A549 (cell line): ENCODE measurements around the gene SLC2A6. TPM values are rescaled to one million over a fixed set of nuclear protein-coding genes. Genes with fewer than 3 reads are reported as not detected.

ENCODE experiments used
- ATAC-seq, 2 experiments: fragments of 200-7000 bp in 1 of 2; fragments of >200 bp in 1 of 2; cut with Nextera tagmentation in 1 of 2; cut with Tn5 transposase in 1 of 2; 3 replicates each; pipeline versions ENCODE4 v1.8.0 to v1.9.1; 2018 to 2020; ENCODE audit warnings: mild to moderate bottlenecking in 1 of 2, moderate library complexity in 1 of 2
- CTCF ChIA-PET: fragments of 300-600 bp; sonication (Branson Sonifier 250); formaldehyde crosslinking; extraction: SDS; loops from one replicate; lab custom pipeline; 2021; ENCODE audit warnings: antibody characterized with exemption, inconsistent platforms; lab: Yijun Ruan, JAX
- POLR2A ChIA-PET: fragments of 350-600 bp; formaldehyde crosslinking; extraction: SDS; loops from one replicate; lab custom pipeline; 2021; ENCODE audit warnings: antibody characterized with exemption, inconsistent platforms; lab: Yijun Ruan, JAX
- DNase-seq, 2 experiments: peaks; one replicate each; pipeline versions ENCODE4 v3.0.0 to v3.0.0-alpha.2; 2011 to 2016; ENCODE audit warnings: low read depth in 1 of 2, low spot score in 1 of 2
- FAIRE-seq: peaks from 2 replicates; lab custom pipeline; 2011; peaks lifted over from hg19 to GRCh38; lab: Jason Lieb, UNC
- H3K27ac ChIP-seq, 2 experiments: fragments of >200 bp; sonication (Bioruptor Twin); formaldehyde crosslinking; 3 replicates each; pipeline ENCODE4 v1.5.1; 2016 to 2017
- H3K4me1 ChIP-seq: fragments of >200 bp; sonication (Bioruptor Twin); formaldehyde crosslinking; 3 replicates; pipeline ENCODE4 v1.6.1; 2016
- H3K4me2 ChIP-seq: fragments of >200 bp; sonication (Bioruptor Twin); formaldehyde crosslinking; 3 replicates; pipeline ENCODE4 v1.6.1; 2016
- H3K4me3 ChIP-seq: fragments of >200 bp; sonication (Bioruptor Twin); formaldehyde crosslinking; 3 replicates; pipeline ENCODE4 v1.5.1; 2016
- H3K9me3 ChIP-seq: fragments of >200 bp; sonication (Bioruptor Twin); formaldehyde crosslinking; 3 replicates; pipeline ENCODE4 v1.6.1; 2016
- CBX8 ChIP-seq: fragments of 200-600 bp; sonication (generic); IDR thresholded peaks from 2 replicates; pipeline ENCODE4 v1.6.1; 2016
- CHD2 ChIP-seq: fragments of 150-350 bp; IDR thresholded peaks from 2 replicates; pipeline ENCODE4 v1.6.1; 2014; ENCODE audit warnings: low read length; ENCODE audit not compliant: partially characterized antibody
- CHD4 ChIP-seq: fragments of 200-600 bp; sonication (generic); IDR thresholded peaks from 2 replicates; pipeline ENCODE4 v1.6.1; 2016; ENCODE audit warnings: antibody characterized with exemption, mild to moderate bottlenecking, borderline replicate concordance
- EHF ChIP-seq: fragments of 250-450 bp; sonication (Bioruptor Pico); IDR thresholded peaks from 2 replicates; pipeline ENCODE4 v1.5.0; 2020; ENCODE audit warnings: mild to moderate bottlenecking
- FOSL2 ChIP-seq, 2 experiments: fragments of 450-650 bp in 1 of 2; fragments of >200 bp in 1 of 2; sonication (Bioruptor Twin) in 1 of 2; formaldehyde crosslinking; IDR thresholded peaks; 2 replicates each; pipeline versions ENCODE4 v1.5.0 to v1.6.1; 2016 to 2020; ENCODE audit warnings: mild to moderate bottlenecking in 1 of 2, moderate library complexity in 1 of 2
- FOXS1 ChIP-seq: fragments of 250-450 bp; sonication (Bioruptor Pico); IDR thresholded peaks from 2 replicates; pipeline ENCODE4 v1.5.0; 2020; ENCODE audit warnings: mild to moderate bottlenecking, moderate library complexity
- HEYL ChIP-seq: fragments of 250-450 bp; sonication (Bioruptor Pico); IDR thresholded peaks from 2 replicates; pipeline ENCODE4 v1.8.0; 2021; ENCODE audit warnings: mild to moderate bottlenecking, moderate library complexity
- HOXB5 ChIP-seq: fragments of 250-450 bp; sonication (Bioruptor Pico); IDR thresholded peaks from 2 replicates; pipeline ENCODE4 v1.5.0; 2020; ENCODE audit warnings: mild to moderate bottlenecking, moderate library complexity
- JUN ChIP-seq, 2 experiments: fragments of >200 bp; sonication (Bioruptor Twin); formaldehyde crosslinking; IDR thresholded peaks; 2 replicates in 1 of 2; 3 replicates in 1 of 2; pipeline ENCODE4 v1.6.1; 2016 to 2017
- JUNB ChIP-seq: fragments of >200 bp; sonication (Bioruptor Twin); formaldehyde crosslinking; IDR thresholded peaks from 2 replicates; pipeline ENCODE4 v1.6.1; 2016
- MYC ChIP-seq: IDR thresholded peaks from 2 replicates; pipeline ENCODE4 v1.6.1; 2012; ENCODE audit warnings: mild to moderate bottlenecking, inconsistent platforms, low read length, improper control_type of control experiment, borderline replicate concordance
- PHF8 ChIP-seq: fragments of 200-600 bp; sonication (generic); IDR thresholded peaks from 2 replicates; pipeline ENCODE4 v1.6.1; 2016; ENCODE audit warnings: low read depth, mild to moderate bottlenecking, antibody characterized with exemption, moderate library complexity, borderline replicate concordance
- POLR2A ChIP-seq: IDR thresholded peaks from 2 replicates; pipeline ENCODE4 v1.6.1; 2012; ENCODE audit warnings: mild to moderate bottlenecking, low read length
- POLR2AphosphoS2 ChIP-seq: conservative IDR thresholded peaks from 2 replicates; pipeline ENCODE4 v1.6.1; 2012; ENCODE audit warnings: low read length, improper control_type of control experiment, inconsistent platforms
- RAD21 ChIP-seq, 2 experiments: fragments of >200 bp in 1 of 2; sonication (Bioruptor Twin) in 1 of 2; formaldehyde crosslinking in 1 of 2; IDR thresholded peaks in 1 of 2; conservative IDR thresholded peaks in 1 of 2; 2 replicates in 1 of 2; 3 replicates in 1 of 2; pipeline ENCODE4 v1.6.1; 2012 to 2018; ENCODE audit warnings: inconsistent platforms in 1 of 2
- RARB ChIP-seq: fragments of 250-450 bp; sonication (Bioruptor Pico); IDR thresholded peaks from 2 replicates; pipeline ENCODE4 v1.8.0; 2021; ENCODE audit warnings: mild to moderate bottlenecking, moderate library complexity
- SMC3 ChIP-seq: fragments of >200 bp; sonication (Bioruptor Twin); formaldehyde crosslinking; IDR thresholded peaks from 3 replicates; pipeline ENCODE4 v1.6.1; 2018; ENCODE audit warnings: inconsistent platforms
- SREBF2 ChIP-seq: fragments of 450-650 bp; IDR thresholded peaks from 2 replicates; pipeline ENCODE4 v1.6.1; 2014; ENCODE audit warnings: mild to moderate bottlenecking, moderate library complexity
- TP53 ChIP-seq: fragments of 250-450 bp; sonication (Bioruptor Pico); IDR thresholded peaks from 2 replicates; pipeline ENCODE4 v1.5.0; 2021; ENCODE audit warnings: mild to moderate bottlenecking, moderate library complexity
- ZC3H11A ChIP-seq: fragments of 450-650 bp; IDR thresholded peaks from 2 replicates; pipeline ENCODE4 v1.6.1; 2014; ENCODE audit warnings: antibody characterized with exemption, mild to moderate bottlenecking
- WGBS: methylation state at CpG from one replicate; pipeline ENCODE4 v1.1.6; 2017; ENCODE audit errors: missing lambda C conversion rate; 5-methylcytosine and 5-hydroxymethylcytosine counted together
- polyA plus RNA-seq, 4 experiments: library from polyadenylated mRNA; depleted of rRNA in 3 of 4; stranded (reverse); fragments of >200 nt; fragmentation: RNase III in 1 of 4; extraction: RNeasy Plus Mini Kit Qiagen cat#74134 plus additional on column Dnase treatment in 1 of 4; gene quantifications; 2 replicates in 3 of 4; 3 replicates in 1 of 4; pipeline ENCODE4 v1.2.3, GENCODE V29; 2011 to 2017
- TF ChIP-seq, protein P1 (sequence below): fragments of >200 bp; sonication (Bioruptor Twin); formaldehyde crosslinking; IDR thresholded peaks from 3 replicates; pipeline ENCODE4 v1.6.1; 2016
- TF ChIP-seq, protein P2 (sequence below): fragments of 150-350 bp; IDR thresholded peaks from 2 replicates; pipeline ENCODE4 v1.6.1; 2014; ENCODE audit warnings: low read depth, mild to moderate bottlenecking, low read length
- TF ChIP-seq, protein P3 (sequence below): IDR thresholded peaks from 2 replicates; pipeline ENCODE4 v1.6.1; 2012
- TF ChIP-seq, protein P4 (sequence below): fragments of 250-450 bp; sonication (Bioruptor Pico); IDR thresholded peaks from 2 replicates; pipeline ENCODE4 v1.5.0; 2020; ENCODE audit warnings: low read depth, mild to moderate bottlenecking, moderate library complexity
- TF ChIP-seq, protein P5 (sequence below): fragments of 200-600 bp; sonication (generic); IDR thresholded peaks from 2 replicates; pipeline ENCODE4 v1.6.1; 2016; ENCODE audit warnings: antibody characterized with exemption, mild to moderate bottlenecking, moderate library complexity

The SLC2A6 gene
- polyA plus RNA-seq, 2 of the 4 experiments (the other 2 are of a cell fraction), result 3.7 to 20.5 TPM

DNA sequence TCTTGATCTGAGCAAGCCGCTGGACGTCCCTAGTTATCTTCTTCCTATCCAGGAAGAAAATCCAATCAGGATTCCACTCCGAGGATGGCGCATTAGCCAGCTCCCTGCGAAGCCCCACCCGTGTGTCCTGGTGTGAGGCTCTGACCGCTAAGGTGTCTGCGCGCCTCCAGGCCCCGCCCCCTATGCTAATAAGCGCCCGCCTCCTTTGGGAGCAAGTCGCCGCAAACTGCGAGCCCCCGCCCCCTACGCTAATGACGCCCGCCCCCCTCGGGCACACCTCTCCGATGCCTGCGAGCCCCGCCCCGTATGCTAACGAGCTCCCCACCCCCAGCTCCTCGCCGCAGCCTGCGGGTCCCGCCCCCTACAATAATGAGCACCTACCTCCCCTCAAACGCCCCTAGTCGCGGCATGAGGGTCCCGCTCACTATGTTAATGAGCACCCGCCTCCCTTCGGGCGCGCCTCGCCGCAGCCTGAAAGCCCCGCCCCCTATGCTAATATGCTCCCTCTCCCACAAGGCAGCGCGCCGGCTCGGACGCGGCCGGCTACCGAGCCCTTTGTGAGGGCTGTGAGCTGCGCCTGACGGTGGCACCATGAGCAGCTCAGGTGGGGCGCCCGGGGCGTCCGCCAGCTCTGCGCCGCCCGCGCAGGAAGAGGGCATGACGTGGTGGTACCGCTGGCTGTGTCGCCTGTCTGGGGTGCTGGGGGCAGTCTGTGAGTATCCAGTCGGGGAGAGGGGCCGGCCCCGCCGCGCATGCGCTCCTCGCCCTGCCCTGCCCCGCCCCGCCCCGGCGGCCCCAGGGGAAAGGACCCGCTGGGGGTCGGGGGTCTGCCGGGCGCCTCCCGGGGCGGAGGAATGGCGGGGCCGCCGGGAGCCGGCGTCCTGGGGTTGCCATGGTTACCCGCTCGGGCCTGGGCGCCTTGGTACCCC lies 19.2 kb downstream of the SLC2A6 start, which contains the start of gene CACFD1 (continued):
- TF ChIP-seq, protein P1, sequence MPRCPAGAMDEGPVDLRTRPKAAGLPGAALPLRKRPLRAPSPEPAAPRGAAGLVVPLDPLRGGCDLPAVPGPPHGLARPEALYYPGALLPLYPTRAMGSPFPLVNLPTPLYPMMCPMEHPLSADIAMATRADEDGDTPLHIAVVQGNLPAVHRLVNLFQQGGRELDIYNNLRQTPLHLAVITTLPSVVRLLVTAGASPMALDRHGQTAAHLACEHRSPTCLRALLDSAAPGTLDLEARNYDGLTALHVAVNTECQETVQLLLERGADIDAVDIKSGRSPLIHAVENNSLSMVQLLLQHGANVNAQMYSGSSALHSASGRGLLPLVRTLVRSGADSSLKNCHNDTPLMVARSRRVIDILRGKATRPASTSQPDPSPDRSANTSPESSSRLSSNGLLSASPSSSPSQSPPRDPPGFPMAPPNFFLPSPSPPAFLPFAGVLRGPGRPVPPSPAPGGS, result peak; percentile 54; the same call in 1 of the 3 replicates
- no peak for TF ChIP-seq ZC3H11A
- TF ChIP-seq POLR2AphosphoS2, result no peak
- TF ChIP-seq, protein P2, sequence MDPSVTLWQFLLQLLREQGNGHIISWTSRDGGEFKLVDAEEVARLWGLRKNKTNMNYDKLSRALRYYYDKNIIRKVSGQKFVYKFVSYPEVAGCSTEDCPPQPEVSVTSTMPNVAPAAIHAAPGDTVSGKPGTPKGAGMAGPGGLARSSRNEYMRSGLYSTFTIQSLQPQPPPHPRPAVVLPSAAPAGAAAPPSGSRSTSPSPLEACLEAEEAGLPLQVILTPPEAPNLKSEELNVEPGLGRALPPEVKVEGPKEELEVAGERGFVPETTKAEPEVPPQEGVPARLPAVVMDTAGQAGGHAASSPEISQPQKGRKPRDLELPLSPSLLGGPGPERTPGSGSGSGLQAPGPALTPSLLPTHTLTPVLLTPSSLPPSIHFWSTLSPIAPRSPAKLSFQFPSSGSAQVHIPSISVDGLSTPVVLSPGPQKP, result no peak
- TF ChIP-seq, protein P3, sequence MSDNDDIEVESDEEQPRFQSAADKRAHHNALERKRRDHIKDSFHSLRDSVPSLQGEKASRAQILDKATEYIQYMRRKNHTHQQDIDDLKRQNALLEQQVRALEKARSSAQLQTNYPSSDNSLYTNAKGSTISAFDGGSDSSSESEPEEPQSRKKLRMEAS, result no peak
- peak; percentile 49 to 55; a peak in 2 of 5 replicates for TF ChIP-seq JUN (IDR thresholded peaks at IDR 0.05)
- no peak for TF ChIP-seq SREBF2

DNA sequence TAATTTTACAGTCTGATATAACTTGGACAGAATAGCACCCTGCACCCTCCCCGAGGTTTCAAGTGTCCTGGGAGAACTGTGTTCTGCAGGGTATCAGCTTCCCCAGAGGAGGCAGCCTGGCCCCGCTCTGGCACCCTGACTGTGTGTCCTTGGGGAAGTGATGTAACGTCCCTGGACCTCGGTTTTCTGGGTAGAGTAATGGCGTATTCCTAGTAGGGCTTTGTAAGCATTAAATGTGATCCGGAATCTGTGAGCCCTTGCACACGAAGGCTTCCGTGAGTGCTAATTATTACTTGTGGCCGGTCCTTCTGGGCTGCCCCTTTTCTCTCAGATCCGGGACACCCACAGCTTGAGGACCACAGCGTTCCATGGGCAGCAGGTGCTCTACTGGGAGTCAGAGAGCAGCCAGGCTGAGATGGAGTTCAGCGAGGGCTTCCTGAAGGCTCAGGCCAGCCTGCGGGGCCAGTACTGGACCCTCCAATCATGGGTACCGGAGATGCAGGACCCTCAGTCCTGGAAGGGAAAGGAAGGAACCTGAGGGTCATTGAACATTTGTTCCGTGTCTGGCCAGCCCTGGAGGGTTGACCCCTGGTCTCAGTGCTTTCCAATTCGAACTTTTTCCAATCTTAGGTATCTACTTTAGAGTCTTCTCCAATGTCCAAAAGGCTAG lies 20.1 kb downstream of the SLC2A6 start:
- ChIA-PET POLR2A (interaction anchor here (0.6 to 2.0 kb wide), 13 partner anchors 9 to 949 kb away, joined by 3 to 14 read pairs (median 5); partner anchors contain the start of genes MED22, REXO4, RPL7A and SLC2A6), CTCF (interaction anchor here (0.8 to 12.2 kb wide), 8 partner anchors 11 to 99 kb away, joined by 3 to 58 read pairs (median 3); no protein-coding TSS in a partner anchor)
- FAIRE-seq, result no peak
- Histone ChIP-seq H3K4me1 (peaks cover 16% of the 10 kb centered on the region), H3K4me3 (peak overlapping the region; percentile 78), H3K27ac (peak overlapping the region; percentile 48 to 97; a peak in 5 of 6 replicates), H3K9me3 (no peaks in the 10 kb centered on the region), H3K4me2 (peak overlapping the region; percentile 70)
- no peak for ATAC-seq
- WGBS, result 50% methylated on average over 16 of the region's 16 CpGs
- TF ChIP-seq FOXS1 (CRISPR knock-in tag) (no peak), POLR2A (no peak), SMC3 (no peak), FOSL2 (IDR thresholded peaks at IDR 0.05) (no peak), FOSL2 (CRISPR knock-in tag; IDR thresholded peaks at IDR 0.05) (no peak), TP53 (CRISPR knock-in tag) (no peak), CHD4 (no peak), HOXB5 (CRISPR knock-in tag) (no peak), EHF (no peak), CBX8 (no peak), RARB (CRISPR knock-in tag) (no peak), JUNB (no peak), RAD21 (conservative IDR thresholded peaks at IDR 0.05 in 1 of 2, IDR thresholded peaks at IDR 0.05 in 1 of 2) (no peak), PHF8 (no peak), MYC (no peak), CHD2 (no peak), HEYL (CRISPR knock-in tag) (no peak)
- TF ChIP-seq, protein P3, result no peak
- TF ChIP-seq, protein P4, sequence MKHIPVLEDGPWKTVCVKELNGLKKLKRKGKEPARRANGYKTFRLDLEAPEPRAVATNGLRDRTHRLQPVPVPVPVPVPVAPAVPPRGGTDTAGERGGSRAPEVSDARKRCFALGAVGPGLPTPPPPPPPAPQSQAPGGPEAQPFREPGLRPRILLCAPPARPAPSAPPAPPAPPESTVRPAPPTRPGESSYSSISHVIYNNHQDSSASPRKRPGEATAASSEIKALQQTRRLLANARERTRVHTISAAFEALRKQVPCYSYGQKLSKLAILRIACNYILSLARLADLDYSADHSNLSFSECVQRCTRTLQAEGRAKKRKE, result no peak
- TF ChIP-seq, protein P5, sequence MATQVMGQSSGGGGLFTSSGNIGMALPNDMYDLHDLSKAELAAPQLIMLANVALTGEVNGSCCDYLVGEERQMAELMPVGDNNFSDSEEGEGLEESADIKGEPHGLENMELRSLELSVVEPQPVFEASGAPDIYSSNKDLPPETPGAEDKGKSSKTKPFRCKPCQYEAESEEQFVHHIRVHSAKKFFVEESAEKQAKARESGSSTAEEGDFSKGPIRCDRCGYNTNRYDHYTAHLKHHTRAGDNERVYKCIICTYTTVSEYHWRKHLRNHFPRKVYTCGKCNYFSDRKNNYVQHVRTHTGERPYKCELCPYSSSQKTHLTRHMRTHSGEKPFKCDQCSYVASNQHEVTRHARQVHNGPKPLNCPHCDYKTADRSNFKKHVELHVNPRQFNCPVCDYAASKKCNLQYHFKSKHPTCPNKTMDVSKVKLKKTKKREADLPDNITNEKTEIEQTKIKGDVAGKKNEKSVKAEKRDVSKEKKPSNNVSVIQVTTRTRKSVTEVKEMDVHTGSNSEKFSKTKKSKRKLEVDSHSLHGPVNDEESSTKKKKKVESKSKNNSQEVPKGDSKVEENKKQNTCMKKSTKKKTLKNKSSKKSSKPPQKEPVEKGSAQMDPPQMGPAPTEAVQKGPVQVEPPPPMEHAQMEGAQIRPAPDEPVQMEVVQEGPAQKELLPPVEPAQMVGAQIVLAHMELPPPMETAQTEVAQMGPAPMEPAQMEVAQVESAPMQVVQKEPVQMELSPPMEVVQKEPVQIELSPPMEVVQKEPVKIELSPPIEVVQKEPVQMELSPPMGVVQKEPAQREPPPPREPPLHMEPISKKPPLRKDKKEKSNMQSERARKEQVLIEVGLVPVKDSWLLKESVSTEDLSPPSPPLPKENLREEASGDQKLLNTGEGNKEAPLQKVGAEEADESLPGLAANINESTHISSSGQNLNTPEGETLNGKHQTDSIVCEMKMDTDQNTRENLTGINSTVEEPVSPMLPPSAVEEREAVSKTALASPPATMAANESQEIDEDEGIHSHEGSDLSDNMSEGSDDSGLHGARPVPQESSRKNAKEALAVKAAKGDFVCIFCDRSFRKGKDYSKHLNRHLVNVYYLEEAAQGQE, result no peak
- DNase-seq, result no peak
